HepG2 (cell line): ENCODE results near the gene NEUROG2. TPM values are rescaled to one million over a fixed set of nuclear protein-coding genes. Genes with fewer than 3 reads are reported as not detected.

Experiments
- BORCS8-MEF2B ChIP-seq: sonication (generic); formaldehyde crosslinking; IDR thresholded peaks from 2 replicates; pipeline ENCODE4 v1.8.0; 2022; ENCODE audit warnings: mild to moderate bottlenecking, missing genetic modification reagents
- HBP1 ChIP-seq: IDR thresholded peaks from 2 replicates; pipeline ENCODE4 v1.6.1; 2016; ENCODE audit warnings: low read depth, control low read depth
- NFATC3 ChIP-seq: sonication (generic); formaldehyde crosslinking; IDR thresholded peaks from 2 replicates; pipeline ENCODE4 v1.5.1; 2020; ENCODE audit warnings: mild to moderate bottlenecking, missing genetic modification reagents
- NFYB ChIP-seq: sonication (generic); formaldehyde crosslinking; IDR thresholded peaks from 2 replicates; pipeline ENCODE4 v1.4.0; 2020; ENCODE audit warnings: missing genetic modification reagents
- RARA ChIP-seq: IDR thresholded peaks from 2 replicates; pipeline ENCODE4 v1.6.1; 2016; ENCODE audit warnings: missing genetic modification reagents, missing compliant biosample characterization
- THRA ChIP-seq: sonication (generic); formaldehyde crosslinking; IDR thresholded peaks from 2 replicates; pipeline ENCODE4 v1.4.0; 2020; ENCODE audit warnings: missing genetic modification reagents, borderline replicate concordance
- WIZ ChIP-seq: sonication (generic); formaldehyde crosslinking; IDR thresholded peaks from 2 replicates; pipeline ENCODE4 v1.5.1; 2020; ENCODE audit warnings: mild to moderate bottlenecking, missing genetic modification reagents
- ZNF431 ChIP-seq: sonication (generic); formaldehyde crosslinking; IDR thresholded peaks from 2 replicates; pipeline ENCODE4 v1.9.0; 2022; ENCODE audit warnings: missing genetic modification reagents, low read depth, mild to moderate bottlenecking, borderline replicate concordance
- ZNF451 ChIP-seq: sonication (generic); formaldehyde crosslinking; IDR thresholded peaks from 2 replicates; pipeline ENCODE4 v1.5.0; 2020; ENCODE audit warnings: mild to moderate bottlenecking, missing genetic modification reagents
- ZNF570 ChIP-seq: sonication (generic); formaldehyde crosslinking; IDR thresholded peaks from 2 replicates; pipeline ENCODE4 v1.4.0; 2020; ENCODE audit warnings: mild to moderate bottlenecking, missing genetic modification reagents, borderline replicate concordance
- ZNF574 ChIP-seq: sonication (generic); formaldehyde crosslinking; IDR thresholded peaks from 2 replicates; pipeline ENCODE4 v1.4.0; 2020; ENCODE audit warnings: missing genetic modification reagents
- ZNF672 ChIP-seq: sonication (generic); formaldehyde crosslinking; IDR thresholded peaks from 2 replicates; pipeline ENCODE4 v1.8.1; 2022; ENCODE audit warnings: missing genetic modification reagents
- polyA plus RNA-seq, 8 experiments: library from polyadenylated mRNA; depleted of rRNA in 3 of 8; stranded (reverse) in 7 of 8; unstranded in 1 of 8; fragments of >200 nt; fragmentation: Illumina TruSeq in 4 of 8; extraction: Trizol in 4 of 8; gene quantifications; 2 replicates each; pipeline versions ENCODE4 v1.2.1 to v1.2.3, GENCODE V29; 2011 to 2016; ENCODE audit warnings: low read depth in 4 of 8, missing spikeins in 1 of 8, mixed read lengths in 1 of 8; ENCODE audit not compliant: insufficient read depth in 1 of 8
- total RNA-seq, 5 experiments: library from RNA; depleted of rRNA; stranded (reverse); fragments of >200 nt; fragmentation: Illumina TruSeq; extraction: Trizol; gene quantifications; 2 replicates each; pipeline ENCODE4 v1.2.3, GENCODE V29; 2016; ENCODE audit warnings: low read depth in 1 of 5
- TF ChIP-seq, protein P1 (sequence below): sonication (generic); formaldehyde crosslinking; IDR thresholded peaks from 2 replicates; pipeline ENCODE4 v1.5.0; 2020; ENCODE audit warnings: mild to moderate bottlenecking, missing genetic modification reagents
- TF ChIP-seq, protein P2 (sequence below): sonication (generic); formaldehyde crosslinking; IDR thresholded peaks from 2 replicates; pipeline ENCODE4 v1.4.0; 2020; ENCODE audit warnings: mild to moderate bottlenecking, missing genetic modification reagents, borderline replicate concordance

Gene NEUROG2
- total and polyA plus RNA-seq, 2 of the 13 experiments (the other 11 are each of a cell fraction or from before 2014, with no cell fraction given) = not detected

DNA sequence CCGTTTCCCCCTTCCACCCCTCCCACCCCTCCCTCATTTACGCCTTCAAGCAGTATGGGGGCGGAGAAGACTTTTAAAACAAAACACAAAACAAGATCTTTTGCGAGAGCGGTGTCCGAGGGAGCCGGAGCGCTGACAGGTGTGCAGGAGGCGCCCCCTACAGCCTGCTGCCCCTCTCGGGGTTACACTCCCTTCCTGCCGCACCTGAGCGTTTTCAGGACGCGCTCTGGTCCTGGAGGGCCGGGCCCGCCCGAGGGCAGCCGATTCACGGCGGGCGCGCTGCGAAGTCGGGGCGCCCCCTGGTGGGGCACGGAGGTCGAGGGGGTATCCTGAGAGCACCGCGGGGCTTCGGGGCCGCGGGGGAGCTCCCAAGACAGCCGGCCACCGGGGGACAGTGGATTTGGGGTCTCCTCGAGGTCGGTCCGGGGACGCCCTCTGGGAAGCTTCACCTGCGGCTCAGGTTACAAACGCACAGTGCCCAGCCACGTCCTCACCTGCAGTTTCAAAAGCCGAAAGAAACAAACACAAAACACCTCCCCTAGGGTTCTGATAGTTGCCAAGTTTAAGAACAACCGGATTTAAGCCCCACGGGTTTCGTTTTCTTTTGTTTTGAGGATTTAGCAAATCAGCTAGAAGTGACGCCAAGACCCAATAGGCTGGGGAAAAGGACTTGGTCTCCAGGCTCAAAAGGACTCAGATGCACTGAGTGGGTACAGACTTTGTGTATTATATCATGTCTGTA lies 8.0 kb upstream of the NEUROG2 start (continued):
- TF ChIP-seq HBP1 (CRISPR knock-in tag) = peak; percentile 38; the same call in 1 of the 2 replicates
- no peak for TF ChIP-seq NFATC3 (CRISPR knock-in tag)
- TF ChIP-seq, protein P1, sequence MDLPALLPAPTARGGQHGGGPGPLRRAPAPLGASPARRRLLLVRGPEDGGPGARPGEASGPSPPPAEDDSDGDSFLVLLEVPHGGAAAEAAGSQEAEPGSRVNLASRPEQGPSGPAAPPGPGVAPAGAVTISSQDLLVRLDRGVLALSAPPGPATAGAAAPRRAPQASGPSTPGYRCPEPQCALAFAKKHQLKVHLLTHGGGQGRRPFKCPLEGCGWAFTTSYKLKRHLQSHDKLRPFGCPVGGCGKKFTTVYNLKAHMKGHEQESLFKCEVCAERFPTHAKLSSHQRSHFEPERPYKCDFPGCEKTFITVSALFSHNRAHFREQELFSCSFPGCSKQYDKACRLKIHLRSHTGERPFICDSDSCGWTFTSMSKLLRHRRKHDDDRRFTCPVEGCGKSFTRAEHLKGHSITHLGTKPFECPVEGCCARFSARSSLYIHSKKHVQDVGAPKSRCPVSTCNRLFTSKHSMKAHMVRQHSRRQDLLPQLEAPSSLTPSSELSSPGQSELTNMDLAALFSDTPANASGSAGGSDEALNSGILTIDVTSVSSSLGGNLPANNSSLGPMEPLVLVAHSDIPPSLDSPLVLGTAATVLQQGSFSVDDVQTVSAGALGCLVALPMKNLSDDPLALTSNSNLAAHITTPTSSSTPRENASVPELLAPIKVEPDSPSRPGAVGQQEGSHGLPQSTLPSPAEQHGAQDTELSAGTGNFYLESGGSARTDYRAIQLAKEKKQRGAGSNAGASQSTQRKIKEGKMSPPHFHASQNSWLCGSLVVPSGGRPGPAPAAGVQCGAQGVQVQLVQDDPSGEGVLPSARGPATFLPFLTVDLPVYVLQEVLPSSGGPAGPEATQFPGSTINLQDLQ (CRISPR knock-in tag) = no peak
- TF ChIP-seq ZNF570 (CRISPR knock-in tag) = no peak
- TF ChIP-seq NFYB (CRISPR knock-in tag) = 0 out of 2 replicates have a peak, but pooled peaks have one; percentile 20
- TF ChIP-seq ZNF451 (CRISPR knock-in tag) = 0 out of 2 replicates have a peak, but pooled peaks have one; percentile 29
- 0 out of 2 replicates have a peak, but pooled peaks have one; percentile 12 for TF ChIP-seq THRA (CRISPR knock-in tag)
- TF ChIP-seq RARA (CRISPR knock-in tag) = no peak
- TF ChIP-seq, protein P2, sequence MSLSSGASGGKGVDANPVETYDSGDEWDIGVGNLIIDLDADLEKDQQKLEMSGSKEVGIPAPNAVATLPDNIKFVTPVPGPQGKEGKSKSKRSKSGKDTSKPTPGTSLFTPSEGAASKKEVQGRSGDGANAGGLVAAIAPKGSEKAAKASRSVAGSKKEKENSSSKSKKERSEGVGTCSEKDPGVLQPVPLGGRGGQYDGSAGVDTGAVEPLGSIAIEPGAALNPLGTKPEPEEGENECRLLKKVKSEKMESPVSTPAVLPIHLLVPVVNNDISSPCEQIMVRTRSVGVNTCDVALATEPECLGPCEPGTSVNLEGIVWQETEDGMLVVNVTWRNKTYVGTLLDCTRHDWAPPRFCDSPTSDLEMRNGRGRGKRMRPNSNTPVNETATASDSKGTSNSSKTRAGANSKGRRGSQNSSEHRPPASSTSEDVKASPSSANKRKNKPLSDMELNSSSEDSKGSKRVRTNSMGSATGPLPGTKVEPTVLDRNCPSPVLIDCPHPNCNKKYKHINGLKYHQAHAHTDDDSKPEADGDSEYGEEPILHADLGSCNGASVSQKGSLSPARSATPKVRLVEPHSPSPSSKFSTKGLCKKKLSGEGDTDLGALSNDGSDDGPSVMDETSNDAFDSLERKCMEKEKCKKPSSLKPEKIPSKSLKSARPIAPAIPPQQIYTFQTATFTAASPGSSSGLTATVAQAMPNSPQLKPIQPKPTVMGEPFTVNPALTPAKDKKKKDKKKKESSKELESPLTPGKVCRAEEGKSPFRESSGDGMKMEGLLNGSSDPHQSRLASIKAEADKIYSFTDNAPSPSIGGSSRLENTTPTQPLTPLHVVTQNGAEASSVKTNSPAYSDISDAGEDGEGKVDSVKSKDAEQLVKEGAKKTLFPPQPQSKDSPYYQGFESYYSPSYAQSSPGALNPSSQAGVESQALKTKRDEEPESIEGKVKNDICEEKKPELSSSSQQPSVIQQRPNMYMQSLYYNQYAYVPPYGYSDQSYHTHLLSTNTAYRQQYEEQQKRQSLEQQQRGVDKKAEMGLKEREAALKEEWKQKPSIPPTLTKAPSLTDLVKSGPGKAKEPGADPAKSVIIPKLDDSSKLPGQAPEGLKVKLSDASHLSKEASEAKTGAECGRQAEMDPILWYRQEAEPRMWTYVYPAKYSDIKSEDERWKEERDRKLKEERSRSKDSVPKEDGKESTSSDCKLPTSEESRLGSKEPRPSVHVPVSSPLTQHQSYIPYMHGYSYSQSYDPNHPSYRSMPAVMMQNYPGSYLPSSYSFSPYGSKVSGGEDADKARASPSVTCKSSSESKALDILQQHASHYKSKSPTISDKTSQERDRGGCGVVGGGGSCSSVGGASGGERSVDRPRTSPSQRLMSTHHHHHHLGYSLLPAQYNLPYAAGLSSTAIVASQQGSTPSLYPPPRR (CRISPR knock-in tag) = no peak
- TF ChIP-seq WIZ = 0 out of 2 replicates have a peak, but pooled peaks have one; percentile 21
- TF ChIP-seq ZNF574 (CRISPR knock-in tag) = peak; percentile 60; the same call in 1 of the 2 replicates
- no peak for TF ChIP-seq ZNF672 (CRISPR knock-in tag)
- TF ChIP-seq BORCS8-MEF2B = peak; percentile 52; the same call in 1 of the 2 replicates
- TF ChIP-seq ZNF431 = no peak
